PC-3 (cell line): ENCODE results near the gene CROT.

Experiments used
- EZH2 ChIP-seq: fragments of 300-600 bp; sonication (generic); IDR thresholded peaks from one replicate; pipeline ENCODE4 v1.6.1; 2017; ENCODE audit warnings: antibody characterized with exemption, mild to moderate bottlenecking, low read length; ENCODE audit not compliant: unreplicated experiment
- EZH2phosphoT487 ChIP-seq: fragments of 300-600 bp; sonication (generic); IDR thresholded peaks from 2 replicates; pipeline ENCODE4 v1.6.1; 2018; ENCODE audit warnings: mild to moderate bottlenecking, antibody characterized with exemption, low read length, borderline replicate concordance
- TF ChIP-seq, protein P1 (sequence below): fragments of 300-600 bp; sonication (generic); conservative IDR thresholded peaks from 2 replicates; pipeline ENCODE4 v1.5.1; 2017; ENCODE audit warnings: antibody characterized with exemption, low read depth, mild to moderate bottlenecking, low read length

DNA sequence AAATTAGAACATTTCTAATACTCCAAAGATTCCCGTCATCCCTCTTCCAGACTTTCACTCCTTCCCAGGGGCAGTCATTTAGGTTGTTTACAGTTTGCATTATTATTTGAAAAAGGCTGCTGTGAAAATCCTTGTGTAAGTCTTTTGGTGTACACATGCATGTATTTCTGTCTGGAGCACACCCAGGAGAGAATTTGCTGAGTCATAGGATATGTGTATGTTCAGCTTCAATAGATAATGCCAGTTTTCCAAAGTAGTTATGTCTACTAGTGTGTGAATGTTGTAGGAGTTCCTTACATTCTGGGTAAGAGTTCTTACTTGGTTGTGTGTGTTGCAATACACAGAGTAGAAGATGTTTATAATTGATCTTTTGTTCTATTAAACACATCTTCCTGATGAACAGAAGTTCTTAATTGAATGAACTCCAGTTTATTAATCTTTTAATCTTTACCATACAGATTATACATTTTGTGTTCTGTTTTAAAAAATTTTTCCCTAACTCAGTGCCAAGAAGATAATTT lies 25.3 kb downstream of the CROT start:
- TF ChIP-seq EZH2 (no peak), EZH2phosphoT487 (no peak)
- TF ChIP-seq, protein P1, sequence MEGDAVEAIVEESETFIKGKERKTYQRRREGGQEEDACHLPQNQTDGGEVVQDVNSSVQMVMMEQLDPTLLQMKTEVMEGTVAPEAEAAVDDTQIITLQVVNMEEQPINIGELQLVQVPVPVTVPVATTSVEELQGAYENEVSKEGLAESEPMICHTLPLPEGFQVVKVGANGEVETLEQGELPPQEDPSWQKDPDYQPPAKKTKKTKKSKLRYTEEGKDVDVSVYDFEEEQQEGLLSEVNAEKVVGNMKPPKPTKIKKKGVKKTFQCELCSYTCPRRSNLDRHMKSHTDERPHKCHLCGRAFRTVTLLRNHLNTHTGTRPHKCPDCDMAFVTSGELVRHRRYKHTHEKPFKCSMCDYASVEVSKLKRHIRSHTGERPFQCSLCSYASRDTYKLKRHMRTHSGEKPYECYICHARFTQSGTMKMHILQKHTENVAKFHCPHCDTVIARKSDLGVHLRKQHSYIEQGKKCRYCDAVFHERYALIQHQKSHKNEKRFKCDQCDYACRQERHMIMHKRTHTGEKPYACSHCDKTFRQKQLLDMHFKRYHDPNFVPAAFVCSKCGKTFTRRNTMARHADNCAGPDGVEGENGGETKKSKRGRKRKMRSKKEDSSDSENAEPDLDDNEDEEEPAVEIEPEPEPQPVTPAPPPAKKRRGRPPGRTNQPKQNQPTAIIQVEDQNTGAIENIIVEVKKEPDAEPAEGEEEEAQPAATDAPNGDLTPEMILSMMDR: no peak
